ENCODE measurements around the gene CREB3L2. TPM values are rescaled to one million over a fixed set of nuclear protein-coding genes. Genes with fewer than 3 reads are reported as not detected.

Gene CREB3L2
- total and polyA plus RNA-seq, 2 of the 4 experiments (the other 2 are of a cell fraction) = 42.3 to 57.9 TPM

GRCh38 chr7:137940656-137941518 is 61.0 kb downstream of the CREB3L2 start:
- H3K9ac ChIP-seq (ENCODE audit: low read depth, low read length) = no peak overlapping the region
- peak overlapping the region; percentile 21 to 39; a peak in 1 of 4 replicates for H4K8ac ChIP-seq (ENCODE audit: low read depth in 2 of 2, low read length in 2 of 2)
- peaks cover 36% of the 10 kb centered on the region for H3K4me1 ChIP-seq (ENCODE audit: control insufficient read depth, insufficient read depth, low read length)
- H3K4me3 ChIP-seq (ENCODE audit: insufficient read depth, low read depth, low read length) = no peak overlapping the region
- dilution Hi-C loops (cut with HindIII; ENCODE audit: low sequenced_read_pairs, unreplicated experiment) (no loop called here), in situ Hi-C loops (cut with MboI; ENCODE audit: low sequenced_read_pairs) (loop anchor here (5.0 kb wide), 1 partner anchor 51 kb away; no protein-coding TSS in a partner anchor), intact Hi-C loops (cut with micrococcal nuclease) (loop anchor here (5.0 kb wide), 1 partner anchor 51 kb away; no protein-coding TSS in a partner anchor)
- H3K56ac ChIP-seq (ENCODE audit: extremely low read depth, insufficient read depth, low read length) = no peak overlapping the region
- H3K23ac ChIP-seq (ENCODE audit: low read depth, low read length) = no peak overlapping the region
- ATAC-seq (ENCODE audit: low read depth) = 0 out of 2 replicates have a peak, but pooled peaks have one; percentile 13
- no peaks in the 10 kb centered on the region for H3K9me3 ChIP-seq (ENCODE audit: control insufficient read depth, insufficient read depth, low read length)
- peak overlapping the region; percentile 63; the same call in 1 of the 2 replicates for H3K18ac ChIP-seq (ENCODE audit: low read depth, low read length)
- TF ChIP-seq MAFK (IDR thresholded peaks at IDR 0.05; ENCODE audit: low read depth, low read length) = no peak
- TF ChIP-seq CEBPB (IDR thresholded peaks at IDR 0.05; ENCODE audit: low read depth, low read length) = peak; percentile 40; the same call in 1 of the 2 replicates
- TF ChIP-seq MXI1 (IDR thresholded peaks at IDR 0.05; ENCODE audit: borderline replicate concordance, low read depth, low read length) = no peak
- TF ChIP-seq BHLHE40 (IDR thresholded peaks at IDR 0.05; ENCODE audit: low read depth, low read length) = 0 out of 2 replicates have a peak, but pooled peaks have one; percentile 2
- no peak for TF ChIP-seq POLR2A (IDR thresholded peaks at IDR 0.05; ENCODE audit: low read depth, low read length)
- no peak overlapping the region for H3K27ac ChIP-seq (ENCODE audit: insufficient read depth, low read length)
- ChIA-PET CTCF (interaction anchor here (1.1 kb wide), 1 partner anchor 20 kb away, joined by 4 read pairs; no protein-coding TSS in a partner anchor), POLR2A (ENCODE audit: unreplicated experiment) (no interaction called here)
- H2AK5ac ChIP-seq (ENCODE audit: low read depth, low read length) = peak overlapping the region; percentile 21; the same call in 1 of the 2 replicates
- peaks cover 24% of the 10 kb centered on the region for H3K9me1 ChIP-seq (ENCODE audit: insufficient read depth, low read length)
- H4K5ac ChIP-seq (ENCODE audit: low read depth, low read length) = no peak overlapping the region
- no CpG with 5 or more reads among the region's 11 CpGs for WGBS, 2 experiments (ENCODE audit: extremely low coverage in 2 of 2, insufficient read length in 1 of 2)
- H2BK15ac ChIP-seq (ENCODE audit: low read depth, low read length) = peak overlapping the region; percentile 33; the same call in 1 of the 3 replicates
- no peaks in the 10 kb centered on the region for H3K27me3 ChIP-seq (ENCODE audit: control insufficient read depth, insufficient read depth, low read length)
- H2AFZ ChIP-seq (replicated peaks; ENCODE audit: low read length, poor library complexity) = no peak overlapping the region
- no peak overlapping the region for H2AK9ac ChIP-seq (replicated peaks; ENCODE audit: low read depth, low read length, poor library complexity)
- 0 out of 2 replicates have a peak overlapping the region, but pooled peaks have one; percentile 4 for H4K91ac ChIP-seq (ENCODE audit: insufficient read depth, low read depth, low read length)
- 0 out of 2 replicates have a peak overlapping the region, but pooled peaks have one; percentile 22 for H3K4me2 ChIP-seq (ENCODE audit: low read depth, low read length)
- H3K14ac ChIP-seq (replicated peaks; ENCODE audit: low read depth, low read length) = peak overlapping the region; percentile 14; the same call in 1 of the 2 replicates
- 0 out of 2 replicates have a peak overlapping the region, but pooled peaks have one; percentile 10 for H2BK120ac ChIP-seq (ENCODE audit: low read depth, low read length)
- H2BK5ac ChIP-seq (ENCODE audit: low read depth, low read length, poor library complexity, severe bottlenecking) = peak overlapping the region; percentile 14
- H3K36me3 ChIP-seq (ENCODE audit: control insufficient read depth, insufficient read depth, low read length) = peaks cover 5% of the 10 kb centered on the region
- no peak overlapping the region for H2BK20ac ChIP-seq (ENCODE audit: low read depth, low read length)
- H4K20me1 ChIP-seq (ENCODE audit: insufficient read depth, low read length) = peaks cover 68% of the 10 kb centered on the region
- H3K79me1 ChIP-seq (ENCODE audit: low read depth in 1 of 2, low read length in 2 of 2) = peaks cover 33 to 79% of the 10 kb centered on the region in 2 experiments
- 0 out of 2 replicates have a peak overlapping the region, but pooled peaks have one; percentile 42 for H3K4ac ChIP-seq (ENCODE audit: low read depth, low read length)
- DNase-seq = peak; percentile 80
- BruUV-seq (replicated peaks) = no TSS peak
